DOHH2 (cell line): Measurements from ENCODE around the gene CCDC80.
"Not testable (repeated sequence)": the region's sequence is repeated elsewhere in the genome, so short reads cannot be mapped to it uniquely, and the experiment has no call there.

ENCODE experiments used
- H3F3A ChIP-seq: fragments of 200-600 bp; sonication (generic), shearing (Covaris generic); 2 replicates; pipeline ENCODE4 v1.6.0; 2016; ENCODE audit warnings: antibody characterized with exemption, mild to moderate bottlenecking; ENCODE audit not compliant: control insufficient read depth, insufficient read depth
- H3K27ac ChIP-seq: fragments of 200-600 bp; sonication (generic); 2 replicates; pipeline ENCODE4 v1.5.1; 2014; ENCODE audit warnings: low read depth, mild to moderate bottlenecking, low read length, moderate library complexity
- H3K27me3 ChIP-seq: fragments of 200-600 bp; sonication (generic); 2 replicates; pipeline ENCODE4 v1.6.1; 2014; ENCODE audit warnings: mild to moderate bottlenecking, low read length, mixed read lengths; ENCODE audit not compliant: control insufficient read depth
- H3K36me3 ChIP-seq: fragments of 200-600 bp; sonication (generic); 2 replicates; pipeline ENCODE4 v1.6.1; 2014; ENCODE audit warnings: mild to moderate bottlenecking, low read length, moderate library complexity, mixed read lengths; ENCODE audit not compliant: control insufficient read depth
- H3K4me1 ChIP-seq: fragments of 200-600 bp; sonication (generic); 2 replicates; pipeline ENCODE4 v1.6.1; 2014; ENCODE audit warnings: mild to moderate bottlenecking, low read length, mixed read lengths; ENCODE audit not compliant: control insufficient read depth
- H3K4me2 ChIP-seq: fragments of 200-600 bp; sonication (generic); 2 replicates; pipeline ENCODE4 v1.6.0; 2014; ENCODE audit warnings: mild to moderate bottlenecking, low read length, moderate library complexity
- H3K4me3 ChIP-seq: fragments of 200-600 bp; sonication (generic); 2 replicates; pipeline ENCODE4 v1.5.1; 2014; ENCODE audit warnings: mild to moderate bottlenecking, low read length, mixed read lengths
- H3K79me2 ChIP-seq: fragments of 200-600 bp; sonication (generic); 2 replicates; pipeline ENCODE4 v1.6.1; 2014; ENCODE audit warnings: mild to moderate bottlenecking, low read length, mixed read lengths; ENCODE audit not compliant: control insufficient read depth
- H3K9me2 ChIP-seq: fragments of 200-600 bp; sonication (generic); replicated peaks from 2 replicates; pipeline ENCODE4 v1.6.1; 2014; ENCODE audit warnings: mild to moderate bottlenecking, low read length, mixed read lengths; ENCODE audit not compliant: control insufficient read depth
- H3K9me3 ChIP-seq: fragments of 200-600 bp; sonication (generic); 2 replicates; pipeline ENCODE4 v1.6.1; 2014; ENCODE audit warnings: antibody characterized with exemption, low read length, mixed read lengths; ENCODE audit not compliant: control insufficient read depth, insufficient read depth
- H4K20me1 ChIP-seq: fragments of 200-600 bp; sonication (generic); 2 replicates; pipeline ENCODE4 v1.6.0; 2014; ENCODE audit warnings: low read depth, mild to moderate bottlenecking, antibody characterized with exemption, low read length, moderate library complexity; ENCODE audit not compliant: control insufficient read depth, insufficient read depth
- CTCF ChIP-seq: fragments of 200-600 bp; sonication (generic); IDR thresholded peaks from one replicate; pipeline ENCODE4 v1.5.1; 2014; ENCODE audit warnings: antibody characterized with exemption, mild to moderate bottlenecking, low read depth, low read length; ENCODE audit not compliant: poor library complexity, severe bottlenecking
- EZH2phosphoT487 ChIP-seq: fragments of 200-600 bp; sonication (generic); IDR thresholded peaks from 2 replicates; pipeline ENCODE4 v1.6.1; 2017; ENCODE audit warnings: borderline replicate concordance, mild to moderate bottlenecking, antibody characterized with exemption, low read length, moderate library complexity, mixed read lengths

Gene CCDC80

GRCh38 chr3:112564940-112565305, 76.0 kb downstream of the CCDC80 start:
- Histone ChIP-seq H3K9me3 (no peaks in the 10 kb centered on the region), H3K27ac (no peak overlapping the region), H3K4me2 (no peak overlapping the region), H3K79me2 (peaks cover 37% of the 10 kb centered on the region), H4K20me1 (no peaks in the 10 kb centered on the region), H3K36me3 (peaks cover 49% of the 10 kb centered on the region), H3K27me3 (no peaks in the 10 kb centered on the region), H3K4me1 (peaks cover 17% of the 10 kb centered on the region), H3K4me3 (no peak overlapping the region), H3K9me2 (no peaks in the 10 kb centered on the region), H3F3A (no peaks in the 10 kb centered on the region)
- TF ChIP-seq CTCF, result no peak
- TF ChIP-seq EZH2phosphoT487, result no peak

GRCh38 chr3:112564247-112564939, 76.5 kb downstream of the CCDC80 start:
- not testable (repeated sequence) for H3K4me3 ChIP-seq
- H3K79me2 ChIP-seq, result peaks cover 43% of the 10 kb centered on the region

GRCh38 chr3:112561734-112562529, 79.0 kb downstream of the CCDC80 start, which contains the start of the genes ATG3 and SLC35A5:
ATG3 (minus strand) TSS chr3:112561962; CDS start chr3:112561528, 434 bp downstream.
SLC35A5 (plus strand) TSS chr3:112562045; CDS start chr3:112563404, 1,359 bp downstream.
- Histone ChIP-seq H3K27ac (peak within 1 kb of the TSS; percentile 85), H3K4me2 (peak within 1 kb of the TSS; percentile 70)
- TF ChIP-seq EZH2phosphoT487, result no peak
- TF ChIP-seq CTCF, result no peak

More at GRCh38 chr3:112564247-112564939, 76.5 kb downstream of the CCDC80 start:
- not testable (repeated sequence) for H4K20me1 ChIP-seq, H3K4me2 ChIP-seq, H3K27me3 ChIP-seq, H3K27ac ChIP-seq, H3F3A ChIP-seq, H3K9me3 ChIP-seq, H3K9me2 ChIP-seq
- Histone ChIP-seq H3K36me3 (peaks cover 49% of the 10 kb centered on the region), H3K4me1 (peaks cover 21% of the 10 kb centered on the region)

DNA sequence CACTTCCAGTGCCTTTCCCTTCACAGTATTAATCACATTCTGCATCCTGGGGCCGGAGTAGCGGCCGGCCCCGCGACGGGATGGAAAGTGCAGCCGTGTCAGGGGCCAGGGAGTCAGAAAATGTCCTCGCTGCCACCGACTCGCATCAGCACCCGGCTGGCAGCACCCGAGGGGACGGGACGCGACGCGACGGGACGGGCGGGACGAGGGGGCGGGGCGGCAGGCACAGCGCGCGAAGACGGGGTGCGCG, 79.5 kb downstream of the CCDC80 start:
- Histone ChIP-seq H3K9me3 (no peaks in the 10 kb centered on the region), H3K4me3 (peak overlapping the region; percentile 97), H3F3A (no peaks in the 10 kb centered on the region), H4K20me1 (no peaks in the 10 kb centered on the region), H3K36me3 (peaks cover 56% of the 10 kb centered on the region), H3K4me2 (peak overlapping the region; percentile 70), H3K27me3 (no peaks in the 10 kb centered on the region), H3K4me1 (peaks cover 34% of the 10 kb centered on the region), H3K79me2 (peaks cover 70% of the 10 kb centered on the region), H3K9me2 (no peaks in the 10 kb centered on the region), H3K27ac (peak overlapping the region; percentile 85)
- no peak for TF ChIP-seq CTCF
- TF ChIP-seq EZH2phosphoT487, result no peak

More at GRCh38 chr3:112561734-112562529, 79.0 kb downstream of the CCDC80 start, which contains the start of the genes ATG3 and SLC35A5:
- Histone ChIP-seq H3K27me3 (no peaks in the 10 kb centered on the region), H3K36me3 (peaks cover 55% of the 10 kb centered on the region), H3F3A (no peaks in the 10 kb centered on the region), H3K79me2 (peaks cover 67% of the 10 kb centered on the region), H3K9me3 (no peaks in the 10 kb centered on the region), H4K20me1 (no peaks in the 10 kb centered on the region), H3K4me1 (peaks cover 34% of the 10 kb centered on the region), H3K4me3 (peak within 1 kb of the TSS; percentile 97), H3K9me2 (no peaks in the 10 kb centered on the region)
